Measurements from ENCODE around the gene OR2G3. TPM values are rescaled to one million over a fixed set of nuclear protein-coding genes. Genes with fewer than 3 reads are reported as not detected.

Gene OR2G3
- total RNA-seq (2014; rRNA removed; shearing (Covaris generic)), result not detected in 2 replicates
- polyA plus RNA-seq (2014; cell fraction: nucleus; rRNA removed), result not detected in 2 replicates

DNA sequence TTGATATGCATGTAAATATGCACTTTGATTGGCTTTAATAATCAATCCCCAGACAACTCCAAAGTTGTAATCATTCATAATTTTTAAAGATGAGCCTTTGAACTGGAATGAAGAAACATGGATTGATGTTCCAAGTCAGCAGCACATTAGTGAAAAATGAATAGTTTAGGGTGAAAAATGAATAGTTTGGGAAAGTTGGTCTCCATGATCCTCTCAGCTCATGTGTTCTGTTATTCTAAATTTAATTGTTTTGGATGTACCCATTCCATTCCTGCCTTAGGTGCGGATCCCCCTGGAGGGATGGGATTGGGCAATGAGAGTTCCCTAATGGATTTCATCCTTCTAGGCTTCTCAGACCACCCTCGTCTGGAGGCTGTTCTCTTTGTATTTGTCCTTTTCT is at the start of gene OR2G3:
Gene OR2G3 (plus strand): TSS at position 301 of the 400 bp plus-strand sequence. CDS start 0 bp downstream, at position 301.
- no peak for DNase-seq (ENCODE audit: extremely low read depth, low read depth)

DNA sequence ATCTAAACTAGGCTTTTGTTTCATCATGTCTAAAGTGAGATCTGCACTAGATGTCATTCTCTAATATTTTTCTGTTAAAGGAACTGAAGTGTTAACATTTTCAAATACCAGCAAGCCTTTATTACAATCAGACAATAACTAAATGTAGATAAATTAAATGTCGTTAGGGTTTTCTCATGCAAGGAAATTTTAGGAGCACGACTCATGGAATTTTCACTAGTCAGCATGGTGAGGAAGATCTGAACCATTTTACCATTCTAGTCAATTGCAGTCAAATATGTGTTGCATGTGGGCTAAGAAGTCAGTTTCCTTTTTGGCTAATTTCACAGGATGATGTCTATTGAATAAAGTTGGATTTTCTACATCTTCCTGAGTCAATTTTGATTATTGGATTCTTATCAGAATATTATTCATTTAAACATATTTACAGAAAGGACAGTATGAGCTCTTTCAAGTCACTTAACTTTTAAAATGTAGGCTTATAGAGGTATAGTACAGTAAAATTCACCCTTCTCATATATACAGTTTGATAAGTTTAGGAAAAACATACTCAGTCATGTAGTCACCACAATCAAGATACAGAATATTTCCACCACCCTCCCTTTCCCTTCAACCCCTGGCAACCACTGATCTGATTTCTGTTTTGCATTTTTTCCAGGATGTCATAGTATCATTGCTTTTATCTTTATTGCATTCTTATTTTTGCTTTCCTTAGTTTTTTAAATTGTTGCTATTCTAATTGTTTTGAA is 47.3 kb upstream of the OR2G3 start:
- no peak for DNase-seq (ENCODE audit: extremely low read depth, low read depth)

DNA sequence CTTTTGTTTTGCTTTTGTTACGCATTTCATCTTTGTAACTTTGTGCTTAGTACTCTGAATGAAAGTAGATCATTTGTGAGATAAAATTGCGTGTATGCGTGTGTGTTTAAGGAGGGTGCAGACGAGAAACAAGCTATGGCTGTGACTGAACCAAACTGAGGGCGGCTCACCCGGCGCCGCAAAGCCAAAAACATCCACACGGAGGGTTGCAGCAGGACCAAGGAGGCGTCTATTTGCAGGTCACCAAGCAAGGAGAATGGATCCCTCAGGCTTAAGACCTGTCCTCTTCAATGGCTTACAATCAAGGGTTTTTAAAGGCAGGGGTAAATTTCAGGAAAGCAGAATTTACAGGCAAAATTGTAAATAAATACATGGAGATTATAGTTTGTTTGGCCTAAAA is 43.7 kb upstream of the OR2G3 start:
- no peak for DNase-seq (ENCODE audit: extremely low read depth, low read depth)

DNA sequence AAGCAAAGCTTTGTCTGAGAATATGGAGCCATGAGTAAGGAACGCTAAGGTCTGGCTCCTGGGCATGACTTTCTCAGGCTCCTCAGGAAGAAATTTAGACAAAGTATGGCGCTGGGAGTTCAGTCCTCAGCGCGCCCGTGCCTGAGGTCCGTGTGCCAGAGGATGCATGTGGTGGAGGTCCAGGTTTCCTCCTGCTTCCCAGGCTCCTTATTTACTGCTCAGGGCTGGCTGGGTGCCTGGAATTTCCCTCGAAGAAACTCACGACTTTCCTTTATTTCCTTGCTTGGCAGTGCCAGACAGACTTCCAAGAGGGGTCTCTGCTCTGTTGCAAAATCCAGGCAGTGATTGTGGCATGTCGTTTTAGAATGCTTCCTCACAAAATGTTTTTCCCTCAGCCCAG is 43.2 kb upstream of the OR2G3 start:
- no peak for DNase-seq (ENCODE audit: extremely low read depth, low read depth)

DNA sequence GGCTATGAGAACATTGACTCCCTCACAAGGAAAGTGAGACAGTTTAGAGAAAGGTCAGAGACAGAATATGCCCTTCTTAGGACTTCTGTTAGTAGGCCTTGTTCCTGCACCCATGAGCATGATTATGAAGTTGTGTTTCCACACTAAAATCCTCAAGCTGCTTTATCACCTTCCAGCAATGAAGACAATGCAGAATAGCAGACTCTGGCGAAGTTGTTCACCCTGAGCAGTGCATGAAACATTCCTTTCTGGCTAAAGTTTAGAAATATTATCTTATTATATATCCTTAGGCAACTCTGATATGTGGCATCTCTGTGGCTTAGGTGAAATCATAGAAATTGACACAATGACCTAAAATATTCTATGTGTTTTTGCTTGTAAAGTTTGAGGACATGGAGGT is 31.1 kb upstream of the OR2G3 start:
- DNase-seq (ENCODE audit: extremely low read depth, low read depth), result no peak

DNA sequence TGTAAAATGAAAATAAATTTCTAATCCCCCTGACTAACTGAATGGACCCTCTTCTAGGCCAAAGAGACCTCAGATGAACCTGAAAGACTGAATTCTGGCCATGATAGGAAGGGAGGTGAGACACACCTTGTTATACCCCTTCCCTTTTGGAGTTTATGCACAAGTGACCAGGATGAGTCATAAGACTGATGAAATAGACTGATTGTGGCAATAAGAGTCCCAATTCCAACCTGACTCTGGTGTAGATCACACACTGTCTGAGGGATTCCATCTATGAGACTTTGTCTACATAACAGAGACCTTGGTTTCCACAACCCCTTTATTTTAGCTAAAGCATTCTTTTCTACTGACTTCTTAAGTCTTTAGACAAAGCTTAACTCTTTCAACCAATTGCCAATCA is 30.7 kb upstream of the OR2G3 start:
- no peak for DNase-seq (ENCODE audit: extremely low read depth, low read depth)

DNA sequence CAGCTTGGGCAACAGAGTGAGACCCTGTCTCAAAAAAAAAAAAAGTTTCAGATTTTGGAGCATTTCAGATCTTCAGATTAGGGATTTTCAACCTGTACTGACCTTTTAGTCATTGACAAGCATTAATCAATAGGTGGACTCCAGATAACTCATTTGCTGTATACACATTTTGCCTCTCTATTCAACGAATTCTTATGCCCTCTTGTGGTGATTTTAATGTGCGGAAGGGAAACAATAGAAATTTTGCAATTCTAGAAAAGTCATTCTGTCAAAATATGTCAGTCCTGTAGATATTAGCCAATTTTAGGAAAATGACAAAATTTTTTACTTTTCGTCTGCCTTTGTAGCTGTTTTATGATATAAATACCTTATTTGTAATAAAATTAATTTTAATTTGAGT is 28.9 kb upstream of the OR2G3 start:
- peak; percentile 7 for DNase-seq (ENCODE audit: extremely low read depth, low read depth)

DNA sequence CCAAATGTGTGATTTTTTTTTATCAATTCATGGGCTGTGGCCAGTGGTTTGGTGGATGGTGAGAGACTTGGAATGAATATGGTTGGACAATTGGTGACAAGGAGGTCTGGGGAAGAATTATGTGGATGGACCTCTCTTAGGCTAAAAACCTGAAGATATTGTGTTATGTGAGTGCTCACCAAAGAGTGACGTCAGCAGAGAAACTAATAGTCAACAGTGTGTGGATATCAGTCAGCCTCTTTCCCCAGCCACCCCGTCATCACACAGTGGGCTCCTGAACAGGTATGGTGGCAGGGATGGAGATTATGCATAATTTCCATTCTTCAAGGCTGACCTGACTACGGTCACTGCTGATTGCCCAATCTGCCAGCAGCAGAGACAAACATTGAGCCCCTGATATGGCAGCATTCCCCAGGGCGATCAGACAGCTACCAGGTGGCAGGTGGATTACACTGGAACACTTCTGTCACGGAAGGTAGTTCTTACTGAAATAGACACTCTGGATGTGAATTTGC is 26.4 kb upstream of the OR2G3 start:
- DNase-seq (ENCODE audit: extremely low read depth, low read depth), result no peak

DNA sequence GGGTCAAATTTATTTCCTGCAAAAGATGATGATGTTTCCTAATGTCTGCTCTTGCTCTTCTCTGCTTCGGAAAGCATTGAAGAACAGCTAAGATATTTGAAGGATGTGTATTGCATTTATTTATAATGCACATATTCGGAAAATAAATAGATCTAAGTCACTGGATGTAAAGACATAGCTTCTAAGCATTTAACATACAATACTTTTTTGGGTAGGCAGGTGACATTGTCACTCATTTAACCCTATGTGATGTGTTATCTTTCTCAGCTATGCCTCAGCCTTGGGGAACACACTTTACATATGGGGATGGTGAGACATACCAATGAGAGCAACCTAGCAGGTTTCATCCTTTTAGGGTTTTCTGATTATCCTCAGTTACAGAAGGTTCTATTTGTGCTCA is 17.3 kb upstream of the OR2G3 start, which contains the start of gene OR2G2:
Gene OR2G2 (plus strand): TSS at position 301 of the 400 bp plus-strand sequence. CDS start 0 bp downstream, at position 301.
- DNase-seq (ENCODE audit: extremely low read depth, low read depth), result no peak

DNA sequence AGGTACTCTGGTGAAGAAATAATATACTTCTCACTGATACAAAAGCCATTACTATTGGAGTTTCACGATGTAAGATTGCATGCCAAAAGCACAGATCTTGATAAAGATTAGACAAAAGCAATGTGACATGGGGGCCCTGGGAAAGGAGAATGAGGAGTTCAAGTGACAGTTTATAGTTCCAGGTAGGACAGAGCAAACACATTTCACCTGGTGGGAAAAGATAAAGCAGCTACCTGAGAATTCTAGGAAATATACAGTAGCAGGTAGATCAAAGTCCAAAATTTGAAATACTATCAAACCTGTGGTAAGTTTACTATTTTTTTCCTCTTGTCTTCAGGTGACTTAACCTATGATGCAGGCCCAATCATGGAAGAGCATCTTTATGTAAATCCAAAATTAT is 8.0 kb downstream of the OR2G3 start:
- DNase-seq (ENCODE audit: extremely low read depth, low read depth), result no peak

DNA sequence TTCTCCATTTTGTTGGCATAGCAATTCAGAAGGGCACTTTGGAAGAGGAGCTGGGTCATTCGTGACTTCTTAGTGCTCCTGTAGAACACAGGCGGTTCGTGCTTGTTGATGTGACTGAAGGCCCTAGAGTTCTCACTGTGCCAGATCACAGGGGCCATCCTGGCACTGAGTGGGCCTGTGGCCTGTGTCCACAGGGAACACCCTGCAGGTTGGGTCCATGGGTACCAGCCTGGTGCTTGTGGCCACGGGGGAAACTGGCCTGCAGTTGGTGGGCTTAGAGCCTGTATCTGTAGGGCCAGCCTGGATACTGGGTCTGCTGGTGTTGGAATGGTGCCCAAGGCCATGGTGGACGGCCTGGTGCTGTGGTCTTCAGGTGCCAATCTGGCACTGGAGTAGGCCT is 9.2 kb downstream of the OR2G3 start:
- no peak for DNase-seq (ENCODE audit: extremely low read depth, low read depth)

DNA sequence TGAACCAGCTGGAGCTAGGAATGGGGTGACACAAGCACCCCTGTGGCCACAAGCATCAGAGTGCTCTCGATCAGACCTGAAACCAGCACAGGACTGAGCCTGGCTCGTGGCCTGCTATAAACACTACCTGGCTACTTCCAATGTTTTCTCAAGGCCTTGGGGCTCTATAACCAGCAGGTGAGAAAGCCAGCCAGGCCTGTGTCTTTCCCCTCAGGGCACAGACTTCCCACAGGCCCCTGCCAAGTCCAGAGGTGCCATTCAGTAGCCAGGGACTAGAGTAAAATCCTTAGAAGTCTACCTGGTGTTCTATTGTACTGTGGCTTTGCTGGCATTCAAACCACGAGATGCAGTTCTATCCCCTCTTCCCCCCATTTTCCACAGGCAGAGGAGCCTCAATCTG is 22.6 kb downstream of the OR2G3 start:
- DNase-seq (ENCODE audit: extremely low read depth, low read depth), result no peak

DNA sequence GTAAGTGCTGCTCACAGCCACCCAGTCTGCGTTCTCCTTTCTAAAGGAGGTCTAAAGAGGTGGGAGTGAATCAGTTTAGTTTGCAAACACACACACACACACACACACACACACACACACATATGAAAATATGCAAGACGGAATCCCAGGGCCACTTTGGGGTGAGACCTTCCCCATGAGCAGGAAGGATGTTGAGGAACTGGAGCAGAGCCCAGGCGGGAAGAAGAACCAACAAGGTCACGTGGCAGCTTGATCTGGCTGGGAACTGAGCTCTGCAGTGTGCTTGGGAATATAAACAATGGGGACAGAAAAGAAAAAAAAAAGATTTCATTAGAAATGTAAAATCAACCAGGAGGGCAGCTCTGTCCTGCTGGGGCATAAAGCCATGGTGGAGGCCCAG is 32.6 kb downstream of the OR2G3 start:
- no peak for DNase-seq (ENCODE audit: extremely low read depth, low read depth)

DNA sequence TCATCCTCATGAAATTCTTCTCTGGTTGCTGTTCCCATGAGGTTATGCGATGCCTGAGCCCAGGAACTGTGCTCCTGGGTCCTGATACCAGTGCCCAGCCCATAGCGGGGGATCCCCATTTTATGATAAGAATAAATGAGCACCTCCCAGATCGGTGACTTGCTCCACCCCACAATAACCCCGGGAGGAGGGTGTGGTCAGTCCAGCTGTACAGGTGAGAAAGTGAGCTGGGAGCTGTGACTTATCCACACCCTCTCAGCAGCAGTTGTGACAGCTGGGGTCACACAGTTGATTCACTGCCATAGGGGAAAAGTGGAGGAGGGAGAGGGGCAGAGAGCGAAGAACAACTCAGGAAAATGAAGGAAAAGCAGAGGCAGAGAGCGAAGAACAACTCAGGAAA is 33.4 kb downstream of the OR2G3 start:
- DNase-seq (ENCODE audit: extremely low read depth, low read depth), result no peak

DNA sequence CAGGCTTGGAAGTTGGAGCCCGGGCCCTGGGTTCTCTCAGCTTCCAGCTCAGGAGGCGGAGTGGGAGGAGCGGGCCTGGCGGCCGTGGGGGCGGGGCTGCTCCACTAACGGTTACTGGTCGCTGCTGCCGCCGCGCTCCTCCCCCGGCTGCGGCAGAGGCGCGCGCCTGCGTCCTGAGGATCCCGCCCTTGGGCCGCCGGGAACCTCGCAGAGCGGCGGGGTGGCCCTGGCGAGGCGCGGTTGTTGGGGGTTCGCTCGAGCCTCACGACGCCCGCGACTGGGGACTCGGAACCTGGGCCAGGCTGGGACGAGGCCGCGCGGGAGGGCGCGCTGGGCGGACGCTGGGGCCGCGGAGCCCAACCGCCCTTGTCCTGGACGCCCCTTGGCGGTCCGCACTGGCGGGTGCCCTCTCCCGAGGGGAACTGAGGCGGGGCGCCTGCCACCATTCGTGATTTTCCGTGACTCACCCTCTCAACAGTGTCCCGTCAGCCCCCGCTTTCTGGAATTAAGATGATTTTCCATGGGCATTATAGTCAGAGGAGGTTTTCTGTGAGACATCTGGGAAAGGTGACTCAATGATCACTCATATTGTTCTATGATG is 34.1 kb downstream of the OR2G3 start:
- no peak for DNase-seq (ENCODE audit: extremely low read depth, low read depth)

DNA sequence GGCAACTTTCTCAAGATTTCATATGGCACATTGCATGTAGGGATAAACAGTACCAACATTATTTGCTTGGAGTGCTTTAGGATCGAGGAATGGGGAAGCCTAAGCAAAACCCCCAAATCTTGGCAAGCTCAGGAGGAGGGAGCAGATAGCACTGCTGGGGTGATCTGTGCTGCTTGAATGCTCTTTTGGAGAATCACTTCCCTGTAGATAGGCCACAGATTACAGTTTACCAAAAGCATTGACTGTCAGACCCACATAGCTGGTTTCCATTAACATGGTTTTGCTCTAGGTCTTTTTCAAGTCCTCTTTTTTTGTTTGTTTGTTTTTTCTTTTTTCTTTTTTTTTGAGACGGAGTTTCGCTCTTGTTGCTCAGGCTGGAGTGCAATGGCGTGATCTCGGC is 37.4 kb downstream of the OR2G3 start:
- no peak for DNase-seq (ENCODE audit: extremely low read depth, low read depth)

DNA sequence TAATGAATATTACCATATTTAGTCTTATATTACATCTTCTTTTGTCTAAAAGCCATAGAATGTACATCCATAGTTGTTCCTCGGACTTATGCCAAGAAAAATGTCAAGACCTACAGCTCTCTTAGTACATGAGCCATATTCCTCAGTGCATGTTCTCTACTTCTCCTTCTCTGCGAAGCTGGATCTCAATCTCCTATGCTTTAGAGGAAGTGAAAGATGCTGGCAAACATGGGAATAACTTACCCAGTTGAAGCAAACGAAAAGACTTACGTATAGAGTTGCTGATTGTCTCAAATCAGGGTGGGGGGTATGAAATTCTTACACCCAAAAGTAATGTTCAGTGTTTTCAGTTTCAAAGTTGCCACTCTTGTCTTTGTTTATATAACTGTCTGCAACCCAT is 41.5 kb downstream of the OR2G3 start:
- DNase-seq (ENCODE audit: extremely low read depth, low read depth), result no peak

DNA sequence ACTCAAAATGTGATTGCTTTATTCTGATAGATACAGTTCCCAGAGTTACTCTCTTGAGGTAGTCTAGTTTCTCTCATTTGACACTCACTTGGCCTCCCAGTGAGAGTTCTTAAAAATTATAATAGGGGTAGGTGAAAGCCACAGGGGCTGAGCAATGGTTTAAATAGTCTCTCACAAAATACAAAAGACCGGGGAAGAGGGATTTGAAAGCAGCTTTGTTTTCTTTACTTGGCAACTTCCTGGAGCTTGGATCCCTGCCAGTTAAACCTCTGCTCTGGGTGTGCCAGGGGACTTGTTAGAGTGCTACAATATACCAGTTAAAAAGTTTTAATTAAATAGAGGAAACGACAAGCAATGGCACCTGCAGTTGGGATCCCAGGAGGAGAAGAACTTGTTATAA is 42.5 kb downstream of the OR2G3 start:
- DNase-seq (ENCODE audit: extremely low read depth, low read depth), result no peak

DNA sequence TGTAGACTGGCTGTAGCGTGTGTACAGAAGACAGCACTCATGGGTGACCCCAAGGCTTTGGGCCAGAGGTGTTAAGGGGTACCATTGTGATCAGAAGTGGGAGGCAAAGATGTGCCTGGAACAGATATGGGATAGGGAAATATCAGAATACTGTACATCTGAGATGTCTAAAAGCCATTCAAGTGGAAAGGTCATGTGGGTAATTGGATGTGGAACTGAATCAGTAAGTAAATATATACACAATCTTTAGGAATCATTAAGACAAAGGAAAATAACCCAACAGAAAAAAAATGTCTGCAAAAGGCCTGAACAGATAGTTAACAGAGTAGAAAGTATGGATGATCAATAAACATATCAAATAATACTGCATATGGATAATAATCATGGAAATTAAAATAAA is 47.7 kb downstream of the OR2G3 start:
- no peak for DNase-seq (ENCODE audit: extremely low read depth, low read depth)

All from NCI-H460 (cell line).